ENCODE measurements around the gene CCNT2. TPM values are rescaled to one million over a fixed set of nuclear protein-coding genes. Genes with fewer than 3 reads are reported as not detected.

CCNT2 gene
- total RNA-seq, 1 donor from 2014 or later, result 108 TPM

DNA sequence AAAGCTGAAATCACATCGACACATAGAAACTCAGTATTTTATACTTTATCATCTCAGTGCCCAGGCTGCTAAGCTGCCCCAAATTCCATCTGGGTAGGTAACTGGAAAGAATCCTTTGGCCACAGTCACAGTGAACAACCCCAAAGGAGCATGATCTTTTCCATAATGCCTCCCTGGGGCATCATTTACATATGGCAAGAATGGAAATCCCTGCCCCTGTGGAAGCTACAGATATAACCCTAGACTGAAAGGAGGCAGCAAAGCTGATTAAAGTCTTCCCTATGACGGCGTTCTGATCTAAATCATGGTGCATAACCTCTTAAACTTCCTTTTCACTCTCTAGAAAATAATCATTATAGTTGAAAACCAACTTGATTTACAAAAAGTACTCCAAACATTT, 87.1 kb downstream of the CCNT2 start:
- Histone ChIP-seq H3K4me3 (no peak overlapping the region), H3K4me2 (peak overlapping the region; percentile 58), H3K27me3 (peaks cover 12% of the 10 kb centered on the region), H3K36me3 (no peaks in the 10 kb centered on the region), H2AFZ (replicated peaks) (no peak overlapping the region), H3K9me3 (ENCODE audit: low read depth) (no peaks in the 10 kb centered on the region), H3K4me1 (peaks cover 12% of the 10 kb centered on the region), H4K20me1 (ENCODE audit: low read depth) (peaks cover 5% of the 10 kb centered on the region), H3F3A (ENCODE audit: low read depth) (peaks cover 13% of the 10 kb centered on the region), H3K27ac (no peak overlapping the region), H3K9ac (no peak overlapping the region), H3K79me2 (ENCODE audit: low read depth) (no peaks in the 10 kb centered on the region)
- TF ChIP-seq CTCF (IDR thresholded peaks at IDR 0.05), result no peak
- no peak for TF ChIP-seq EZH2 (IDR thresholded peaks at IDR 0.05)
- TF ChIP-seq EZH2phosphoT487 (IDR thresholded peaks at IDR 0.05), result peak; percentile 57
- Mint-ChIP-seq H3K9me3 (no peaks in the 10 kb centered on the region), H3K27ac (peak overlapping the region; percentile 43), H3K36me3 (no peaks in the 10 kb centered on the region), H3K4me1 (peaks cover 24% of the 10 kb centered on the region), H3K27me3 (ENCODE audit: insufficient read depth, low read depth) (peaks cover 3% of the 10 kb centered on the region), H3K4me3 (peak overlapping the region; percentile 35)
- peak; percentile 74 for DNase-seq (ENCODE audit: low spot score)

Other genes with a start within 250 kb of the CCNT2 start
- gene TMEM163, start 199.8 kb upstream of the CCNT2 start, total RNA-seq (ENCODE audit: low replicate concordance), result 0.95 and 1.2 TPM in 2 replicates
- gene ACMSD, start 80.2 kb upstream of the CCNT2 start, total RNA-seq (ENCODE audit: low replicate concordance), result not detected in 2 replicates
- not detected in 2 replicates for gene MAP3K19, start 128.6 kb downstream of the CCNT2 start, total RNA-seq (ENCODE audit: low replicate concordance)
- 45.5 and 71.2 TPM in 2 replicates for gene RAB3GAP1, start 133.5 kb downstream of the CCNT2 start, total RNA-seq (ENCODE audit: low replicate concordance)